HepG2 (cell line): ENCODE data around the gene GDPD4. TPM values are rescaled to one million over a fixed set of nuclear protein-coding genes. Genes with fewer than 3 reads are reported as not detected.

ENCODE experiments used
- ATAC-seq: fragments of 200-7000 bp; cut with Tn5 transposase; 3 replicates; pipeline ENCODE4 v1.9.1; 2020; ENCODE audit warnings: mild to moderate bottlenecking, moderate library complexity
- BruUV-seq: library from RNA; stranded (reverse); fragments of 400-500 nt; replicated peaks from 2 replicates; lab custom pipeline; 2021; lab: Mats Ljungman, UMichigan
- CTCF ChIA-PET: fragments of 300-600 bp; formaldehyde crosslinking; extraction: SDS; loops from one replicate; lab custom pipeline; 2021; ENCODE audit warnings: low total read pairs, inconsistent platforms, low intra/inter-chr PET ratio; lab: Yijun Ruan, JAX
- POLR2A ChIA-PET: fragments of 350-600 bp; sonication (Branson Sonifier 250); formaldehyde crosslinking; loops from one replicate; lab custom pipeline; 2020; ENCODE audit warnings: antibody characterized with exemption, inconsistent platforms; lab: Yijun Ruan, JAX
- DNase-seq: peaks from one replicate; pipeline ENCODE4 v3.0.0-alpha.2; 2015; ENCODE audit warnings: low spot score
- FAIRE-seq: peaks from 3 replicates; lab custom pipeline; 2011; peaks lifted over from hg19 to GRCh38; lab: Jason Lieb, UNC
- H2AFZ ChIP-seq: one replicate; pipeline ENCODE4 v1.6.1; 2011; ENCODE audit warnings: low read length, inconsistent platforms
- H3K27ac ChIP-seq: fragments of 300-600 bp; 3 replicates; pipeline ENCODE4 v1.8.0; 2011; ENCODE audit warnings: mixed run types, mild to moderate bottlenecking, mixed read lengths, low read length, inconsistent platforms; ENCODE audit not compliant: insufficient read depth; ENCODE audit errors: extremely low read length
- H3K27me3 ChIP-seq, 2 experiments: fragments of 200-600 bp in 1 of 2; 2 replicates in 1 of 2; 3 replicates in 1 of 2; pipeline versions ENCODE4 v1.6.0 to v1.8.0; 2011; ENCODE audit warnings: low read length in 2 of 2, mild to moderate bottlenecking in 2 of 2, moderate library complexity in 2 of 2, inconsistent platforms in 1 of 2; ENCODE audit not compliant: insufficient read depth in 2 of 2, control insufficient read depth in 1 of 2
- H3K36me3 ChIP-seq, 2 experiments: fragments of 200-600 bp in 1 of 2; replicated peaks in 1 of 2; 2 replicates in 1 of 2; 3 replicates in 1 of 2; pipeline versions ENCODE4 v1.5.1 to v1.8.0; 2011; ENCODE audit warnings: low read length in 2 of 2, inconsistent platforms in 1 of 2; ENCODE audit not compliant: insufficient read depth in 2 of 2, control insufficient read depth in 1 of 2
- H3K4me1 ChIP-seq: 2 replicates; pipeline ENCODE4 v1.5.1; 2012; ENCODE audit warnings: low read length, inconsistent platforms; ENCODE audit not compliant: insufficient read depth
- H3K4me2 ChIP-seq: 2 replicates; pipeline ENCODE4 v1.6.0; 2011; ENCODE audit warnings: low read depth, low read length, inconsistent platforms
- H3K4me3 ChIP-seq, 3 experiments: fragments of 200-600 bp in 1 of 3; sonication (generic), shearing (Covaris generic) in 1 of 3; replicated peaks in 1 of 3; 2 replicates each; pipeline ENCODE4 v1.5.1; 2011 to 2016; ENCODE audit warnings: low read length in 3 of 3, inconsistent platforms in 2 of 3, low read depth in 2 of 3, mild to moderate bottlenecking in 2 of 3, control low read depth in 1 of 3, mixed read lengths in 1 of 3; ENCODE audit not compliant: insufficient read depth in 1 of 3
- H3K79me2 ChIP-seq: one replicate; pipeline ENCODE4 v1.6.1; 2011; ENCODE audit warnings: low read length, inconsistent platforms; ENCODE audit not compliant: insufficient read depth
- H3K9ac ChIP-seq: 2 replicates; pipeline ENCODE4 v1.6.0; 2011; ENCODE audit warnings: mild to moderate bottlenecking, low read depth, low read length, inconsistent platforms; ENCODE audit not compliant: insufficient read depth
- H3K9me3 ChIP-seq: 2 replicates; pipeline ENCODE4 v1.5.1; 2012; ENCODE audit warnings: mild to moderate bottlenecking, low read length
- H4K20me1 ChIP-seq: 2 replicates; pipeline ENCODE4 v1.6.0; 2011; ENCODE audit warnings: inconsistent platforms, mild to moderate bottlenecking, low read length, moderate library complexity; ENCODE audit not compliant: insufficient read depth
- ARHGAP35 ChIP-seq: sonication (generic); formaldehyde crosslinking; IDR thresholded peaks from 2 replicates; pipeline ENCODE4 v1.9.0; 2022; ENCODE audit warnings: mild to moderate bottlenecking, inconsistent platforms, moderate library complexity, missing genetic modification reagents, borderline replicate concordance
- BCL3 ChIP-seq: sonication (generic); formaldehyde crosslinking; IDR thresholded peaks from 2 replicates; pipeline ENCODE4 v1.5.1; 2020; ENCODE audit warnings: mild to moderate bottlenecking, missing genetic modification reagents, moderate library complexity
- CERS6 ChIP-seq: sonication (generic); formaldehyde crosslinking; IDR thresholded peaks from 2 replicates; pipeline ENCODE4 v1.5.0; 2020; ENCODE audit warnings: missing genetic modification reagents
- FUBP1 ChIP-seq: sonication (generic); formaldehyde crosslinking; IDR thresholded peaks from 2 replicates; pipeline ENCODE4 v1.5.1; 2020; ENCODE audit warnings: missing genetic modification reagents, mild to moderate bottlenecking, borderline replicate concordance
- HOXA5 ChIP-seq: sonication (generic); formaldehyde crosslinking; IDR thresholded peaks from 2 replicates; pipeline ENCODE4 v1.4.0; 2020; ENCODE audit warnings: missing genetic modification reagents
- JARID2 ChIP-seq: sonication (generic); formaldehyde crosslinking; IDR thresholded peaks from 2 replicates; pipeline ENCODE4 v1.8.1; 2023; ENCODE audit warnings: missing genetic modification reagents, inconsistent platforms; ENCODE audit not compliant: insufficient replicate concordance
- NFIB ChIP-seq: sonication (generic); formaldehyde crosslinking; IDR thresholded peaks from 2 replicates; pipeline ENCODE4 v1.9.0; 2021; ENCODE audit warnings: missing genetic modification reagents, mild to moderate bottlenecking, borderline replicate concordance
- NFIC ChIP-seq: IDR thresholded peaks from 2 replicates; pipeline ENCODE4 v1.6.1; 2012; ENCODE audit warnings: mild to moderate bottlenecking, low read length, inconsistent platforms
- TEAD2 ChIP-seq: sonication (generic); formaldehyde crosslinking; IDR thresholded peaks from 2 replicates; pipeline ENCODE4 v1.9.0; 2021; ENCODE audit warnings: missing genetic modification reagents
- ZBTB20 ChIP-seq: sonication (generic); formaldehyde crosslinking; IDR thresholded peaks from 2 replicates; pipeline ENCODE4 v1.8.1; 2023; ENCODE audit warnings: missing genetic modification reagents, low read depth, mild to moderate bottlenecking, borderline replicate concordance
- ZC3H13 ChIP-seq: sonication (generic); formaldehyde crosslinking; IDR thresholded peaks from 2 replicates; pipeline ENCODE4 v1.8.1; 2023; ENCODE audit warnings: mild to moderate bottlenecking, missing genetic modification reagents, moderate library complexity
- ZNF510 ChIP-seq: sonication (generic); formaldehyde crosslinking; IDR thresholded peaks from 2 replicates; pipeline ENCODE4 v1.4.0; 2020; ENCODE audit warnings: low read depth, mild to moderate bottlenecking, missing genetic modification reagents
- ZNF558 ChIP-seq: sonication (generic); formaldehyde crosslinking; IDR thresholded peaks from 2 replicates; pipeline ENCODE4 v1.9.0; 2022; ENCODE audit warnings: mild to moderate bottlenecking, missing genetic modification reagents, borderline replicate concordance
- ZNF567 ChIP-seq: sonication (generic); formaldehyde crosslinking; IDR thresholded peaks from 2 replicates; pipeline ENCODE4 v1.8.1; 2023; ENCODE audit warnings: mild to moderate bottlenecking, missing genetic modification reagents, borderline replicate concordance
- ZNF740 ChIP-seq: sonication (generic); formaldehyde crosslinking; IDR thresholded peaks from 2 replicates; pipeline ENCODE4 v1.4.0; 2020; ENCODE audit warnings: missing genetic modification reagents
- ZNF839 ChIP-seq: sonication (generic); formaldehyde crosslinking; IDR thresholded peaks from 2 replicates; pipeline ENCODE4 v1.4.0; 2020; ENCODE audit warnings: missing genetic modification reagents, mild to moderate bottlenecking, borderline replicate concordance
- WGBS: methylation state at CpG from one replicate; pipeline ENCODE4 v1.1.6; 2017; ENCODE audit warnings: low lambda C conversion rate; 5-methylcytosine and 5-hydroxymethylcytosine counted together
- in situ Hi-C: cut with HindIII; loops from 2 replicates; pipeline ENCODE4 v1.10.0; 2017; ENCODE audit warnings: low pct_unique_long_range_greater_than_20kb; ENCODE audit not compliant: extremely low pct_ligation_motif_present
- intact Hi-C: fragments of 100-400 bp; cut with micrococcal nuclease; formaldehyde crosslinking; loops from one replicate; pipeline ENCODE4 v1.10.0; 2022; ENCODE audit not compliant: unreplicated experiment
- polyA plus RNA-seq, 8 experiments: library from polyadenylated mRNA; depleted of rRNA in 3 of 8; stranded (reverse) in 7 of 8; unstranded in 1 of 8; fragments of >200 nt; fragmentation: Illumina TruSeq in 4 of 8; extraction: Trizol in 4 of 8; gene quantifications; 2 replicates each; pipeline versions ENCODE4 v1.2.1 to v1.2.3, GENCODE V29; 2011 to 2016; ENCODE audit warnings: low read depth in 4 of 8, missing spikeins in 1 of 8, mixed read lengths in 1 of 8; ENCODE audit not compliant: insufficient read depth in 1 of 8
- total RNA-seq, 5 experiments: library from RNA; depleted of rRNA; stranded (reverse); fragments of >200 nt; fragmentation: Illumina TruSeq; extraction: Trizol; gene quantifications; 2 replicates each; pipeline ENCODE4 v1.2.3, GENCODE V29; 2016; ENCODE audit warnings: low read depth in 1 of 5

GDPD4 gene
- total and polyA plus RNA-seq, 2 of the 13 experiments (the other 11 are each of a cell fraction or from before 2014, with no cell fraction given), result not detected

GRCh38 chr11:77178150-77178549 lies 123.3 kb downstream of the GDPD4 start:
- in situ Hi-C loops (no loop called here), intact Hi-C loops (no loop called here)
- Histone ChIP-seq H3K36me3 (no peaks in the 10 kb centered on the region; a peak in 1 of 5 replicates), H3K9me3 (no peaks in the 10 kb centered on the region), H3K4me3 (no peak overlapping the region), H4K20me1 (no peaks in the 10 kb centered on the region), H3K27ac (no peak overlapping the region), H3K4me1 (peaks cover 31% of the 10 kb centered on the region), H2AFZ (no peak overlapping the region), H3K4me2 (no peak overlapping the region), H3K27me3 (no peaks in the 10 kb centered on the region), H3K9ac (no peak overlapping the region), H3K79me2 (no peaks in the 10 kb centered on the region)
- ChIA-PET POLR2A (no interaction called here), CTCF (no interaction called here)
- DNase-seq, result no peak
- 88% methylated on average over 4 of the region's 4 CpGs for WGBS
- TF ChIP-seq ZC3H13 (CRISPR knock-in tag) (no peak), ARHGAP35 (CRISPR knock-in tag) (no peak), ZBTB20 (CRISPR knock-in tag) (no peak), TEAD2 (CRISPR knock-in tag) (no peak), ZNF567 (CRISPR knock-in tag) (no peak), ZNF740 (no peak), NFIB (no peak), ZNF839 (no peak), BCL3 (no peak), HOXA5 (CRISPR knock-in tag) (no peak), ZNF558 (CRISPR knock-in tag) (no peak), NFIC (no peak), FUBP1 (CRISPR knock-in tag) (no peak), ZNF510 (CRISPR knock-in tag) (no peak), CERS6 (CRISPR knock-in tag) (no peak), JARID2 (no peak)
- no TSS peak for BruUV-seq
- FAIRE-seq, result no peak
- no peak for ATAC-seq
